ENCODE measurements around the gene KNCN. TPM values are rescaled to one million over a fixed set of nuclear protein-coding genes. Genes with fewer than 3 reads are reported as not detected.

Gene KNCN
- total RNA-seq, result not detected

GRCh38 chr1:46551597-46552095 is at the start of gene KNCN:
TSS of gene KNCN (minus strand) at chr1:46551647. CDS start at chr1:46551215, 432 bp downstream.

Other genes with a start within 250 kb of the KNCN start
- gene LRRC41, start 248.0 kb downstream of the KNCN start, total RNA-seq, result 90.7 TPM
- 238 TPM for gene UQCRH, start 247.9 kb downstream of the KNCN start, total RNA-seq
- 26.6 TPM for gene NSUN4, start 210.8 kb downstream of the KNCN start, total RNA-seq
- gene FAAH, start 157.3 kb downstream of the KNCN start, total RNA-seq, result 27.0 TPM
- not detected for gene DMBX1, start 61.8 kb downstream of the KNCN start, total RNA-seq
- 30.4 TPM for gene MKNK1, start 52.6 kb upstream of the KNCN start, total RNA-seq
- 14.5 TPM for gene MOB3C, start 65.2 kb upstream of the KNCN start, total RNA-seq
- 45.0 TPM for gene ATPAF1, start 116.7 kb upstream of the KNCN start, total RNA-seq
- gene TEX38, start 120.2 kb upstream of the KNCN start, total RNA-seq, result not detected
- 70.7 TPM for gene EFCAB14, start 167.5 kb upstream of the KNCN start, total RNA-seq
- gene CYP4B1, start 247.4 kb upstream of the KNCN start, total RNA-seq, result 4.8 TPM